Measurements from ENCODE around the gene ADM2.

DNA sequence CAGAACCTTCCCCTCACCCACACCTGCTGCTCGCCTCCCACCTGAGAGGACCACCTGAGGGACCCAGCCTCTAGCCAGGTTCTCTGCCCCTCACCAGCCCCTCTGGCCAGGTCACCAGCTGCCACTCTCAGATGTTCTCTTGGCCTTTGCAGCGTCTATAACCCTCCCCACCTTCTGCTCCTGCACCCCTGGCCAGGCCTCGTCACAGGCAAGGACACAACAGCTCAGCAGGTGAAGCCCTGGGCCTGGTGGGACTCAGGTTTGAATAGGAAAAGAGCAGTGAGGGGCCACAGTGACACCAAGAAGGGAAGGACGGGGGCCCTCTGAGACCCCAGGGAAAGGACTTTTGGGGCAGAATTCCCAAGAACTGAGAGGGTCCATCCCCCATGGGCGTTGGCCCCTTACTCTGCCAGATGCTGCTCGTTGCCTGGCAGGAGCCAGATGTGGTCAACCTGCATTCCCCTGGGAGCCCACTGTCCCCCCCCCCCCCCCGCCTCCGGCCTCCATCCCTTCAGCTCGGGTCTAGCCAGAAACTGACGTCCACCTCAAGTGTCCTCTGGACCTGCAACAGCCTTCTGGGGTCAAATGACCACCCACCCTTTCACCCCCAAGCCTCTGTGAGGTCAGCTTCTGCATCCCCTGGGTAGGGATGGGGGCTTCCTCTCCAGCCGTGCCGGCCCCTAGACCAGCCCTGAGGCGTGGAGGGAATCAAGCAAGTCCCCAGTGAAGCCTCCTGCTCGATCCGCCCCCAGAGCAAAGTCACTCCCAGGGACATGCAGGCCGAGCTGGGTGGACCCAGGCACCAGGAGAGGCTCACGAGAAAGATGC is 35.2 kb upstream of the ADM2 start:
- TF ChIP-seq, protein P1, sequence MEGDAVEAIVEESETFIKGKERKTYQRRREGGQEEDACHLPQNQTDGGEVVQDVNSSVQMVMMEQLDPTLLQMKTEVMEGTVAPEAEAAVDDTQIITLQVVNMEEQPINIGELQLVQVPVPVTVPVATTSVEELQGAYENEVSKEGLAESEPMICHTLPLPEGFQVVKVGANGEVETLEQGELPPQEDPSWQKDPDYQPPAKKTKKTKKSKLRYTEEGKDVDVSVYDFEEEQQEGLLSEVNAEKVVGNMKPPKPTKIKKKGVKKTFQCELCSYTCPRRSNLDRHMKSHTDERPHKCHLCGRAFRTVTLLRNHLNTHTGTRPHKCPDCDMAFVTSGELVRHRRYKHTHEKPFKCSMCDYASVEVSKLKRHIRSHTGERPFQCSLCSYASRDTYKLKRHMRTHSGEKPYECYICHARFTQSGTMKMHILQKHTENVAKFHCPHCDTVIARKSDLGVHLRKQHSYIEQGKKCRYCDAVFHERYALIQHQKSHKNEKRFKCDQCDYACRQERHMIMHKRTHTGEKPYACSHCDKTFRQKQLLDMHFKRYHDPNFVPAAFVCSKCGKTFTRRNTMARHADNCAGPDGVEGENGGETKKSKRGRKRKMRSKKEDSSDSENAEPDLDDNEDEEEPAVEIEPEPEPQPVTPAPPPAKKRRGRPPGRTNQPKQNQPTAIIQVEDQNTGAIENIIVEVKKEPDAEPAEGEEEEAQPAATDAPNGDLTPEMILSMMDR (conservative IDR thresholded peaks at IDR 0.05 in 1 of 2, IDR thresholded peaks at IDR 0.05 in 1 of 2; ENCODE audit: extremely low read depth in 1 of 2, insufficient read depth in 1 of 2, low read depth in 1 of 2, low read length in 2 of 2), result no peak
- no peak for TF ChIP-seq EZH2 (IDR thresholded peaks at IDR 0.05; ENCODE audit: borderline replicate concordance, low read length)
